GM21381 (cell line): ENCODE results near the gene RAD51B.

Experiments
- ATAC-seq: cut with Tn5 transposase; IDR thresholded peaks from one replicate; pipeline ENCODE4 v1.9.1; 2021; ENCODE audit warnings: mild to moderate bottlenecking, moderate library complexity; ENCODE audit not compliant: unreplicated experiment

The RAD51B gene

GRCh38 chr14:68141281-68142088 is 321.9 kb downstream of the RAD51B start:
- no peak for ATAC-seq

GRCh38 chr14:68143341-68143841 is 323.8 kb downstream of the RAD51B start:
- no peak for ATAC-seq

- no peak for ATAC-seq
Observed at GRCh38 chr14:68144051-68144681, 324.6 kb downstream of the RAD51B start.

- no peak for ATAC-seq
Observed at GRCh38 chr14:68145036-68145435, 325.5 kb downstream of the RAD51B start.

GRCh38 chr14:68145539-68145938 is 326.0 kb downstream of the RAD51B start:
- ATAC-seq, result no peak

- no peak for ATAC-seq
Observed at GRCh38 chr14:68146818-68147217, 327.2 kb downstream of the RAD51B start.

GRCh38 chr14:68147303-68147702 is 327.7 kb downstream of the RAD51B start:
- ATAC-seq, result no peak

- no peak for ATAC-seq
Observed at GRCh38 chr14:68148276-68148675, 328.7 kb downstream of the RAD51B start.

- no peak for ATAC-seq
Observed at GRCh38 chr14:68148763-68149162, 329.2 kb downstream of the RAD51B start.

GRCh38 chr14:68153275-68153674 is 333.7 kb downstream of the RAD51B start:
- ATAC-seq, result no peak

GRCh38 chr14:68154275-68154674 is 334.7 kb downstream of the RAD51B start:
- no peak for ATAC-seq

- ATAC-seq, result no peak
Observed at GRCh38 chr14:68157971-68158371, 338.4 kb downstream of the RAD51B start.

GRCh38 chr14:68158640-68159039 is 339.1 kb downstream of the RAD51B start:
- no peak for ATAC-seq

- ATAC-seq, result no peak
Observed at GRCh38 chr14:68159701-68160633, 340.4 kb downstream of the RAD51B start.

GRCh38 chr14:68160779-68161546 is 341.4 kb downstream of the RAD51B start:
- ATAC-seq, result no peak

GRCh38 chr14:68162887-68163286 is 343.3 kb downstream of the RAD51B start:
- ATAC-seq, result no peak

- ATAC-seq, result no peak
Observed at GRCh38 chr14:68164711-68165113, 345.1 kb downstream of the RAD51B start.

- ATAC-seq, result no peak
Observed at GRCh38 chr14:68165274-68165843, 345.8 kb downstream of the RAD51B start.

- ATAC-seq, result no peak
Observed at GRCh38 chr14:68166731-68167382, 347.3 kb downstream of the RAD51B start.
